Measurements from ENCODE around the gene MDM4.

- TF ChIP-seq CTCF (IDR thresholded peaks at IDR 0.05) (no peak), POLR2A (IDR thresholded peaks at IDR 0.05) (no peak)
Measured at GRCh38 chr1:204600968-204601367, 84.8 kb downstream of the MDM4 start.

Data from prostate gland (tissue), 2 donors.